ENCODE results near the gene GRB10.

Gene GRB10

DNA sequence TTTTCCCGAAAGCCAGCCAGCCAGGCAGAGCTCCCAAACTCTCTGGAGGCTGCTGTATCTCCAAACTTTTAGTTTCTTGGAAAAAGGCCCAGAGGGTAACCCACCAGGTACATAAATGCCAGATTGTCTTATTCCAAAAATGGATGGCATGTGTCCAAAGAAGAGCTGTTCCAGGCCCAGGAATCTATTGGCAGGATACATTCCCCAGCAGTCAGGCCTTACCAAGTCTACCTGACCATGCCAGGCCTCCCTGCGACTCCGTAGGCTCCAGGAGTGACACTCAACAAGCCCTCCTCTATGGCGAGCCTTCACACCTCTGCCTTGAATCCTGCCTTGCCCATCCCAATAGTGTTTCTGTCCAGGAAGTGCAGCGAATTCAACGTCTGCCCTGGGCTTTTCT is 95.6 kb downstream of the GRB10 start:
- TF ChIP-seq, protein P1, sequence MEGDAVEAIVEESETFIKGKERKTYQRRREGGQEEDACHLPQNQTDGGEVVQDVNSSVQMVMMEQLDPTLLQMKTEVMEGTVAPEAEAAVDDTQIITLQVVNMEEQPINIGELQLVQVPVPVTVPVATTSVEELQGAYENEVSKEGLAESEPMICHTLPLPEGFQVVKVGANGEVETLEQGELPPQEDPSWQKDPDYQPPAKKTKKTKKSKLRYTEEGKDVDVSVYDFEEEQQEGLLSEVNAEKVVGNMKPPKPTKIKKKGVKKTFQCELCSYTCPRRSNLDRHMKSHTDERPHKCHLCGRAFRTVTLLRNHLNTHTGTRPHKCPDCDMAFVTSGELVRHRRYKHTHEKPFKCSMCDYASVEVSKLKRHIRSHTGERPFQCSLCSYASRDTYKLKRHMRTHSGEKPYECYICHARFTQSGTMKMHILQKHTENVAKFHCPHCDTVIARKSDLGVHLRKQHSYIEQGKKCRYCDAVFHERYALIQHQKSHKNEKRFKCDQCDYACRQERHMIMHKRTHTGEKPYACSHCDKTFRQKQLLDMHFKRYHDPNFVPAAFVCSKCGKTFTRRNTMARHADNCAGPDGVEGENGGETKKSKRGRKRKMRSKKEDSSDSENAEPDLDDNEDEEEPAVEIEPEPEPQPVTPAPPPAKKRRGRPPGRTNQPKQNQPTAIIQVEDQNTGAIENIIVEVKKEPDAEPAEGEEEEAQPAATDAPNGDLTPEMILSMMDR (IDR thresholded peaks at IDR 0.05; ENCODE audit: low read depth, low read length, missing control alignments) = no peak
- DNase-seq (ENCODE audit: low read depth) = no peak

DNA sequence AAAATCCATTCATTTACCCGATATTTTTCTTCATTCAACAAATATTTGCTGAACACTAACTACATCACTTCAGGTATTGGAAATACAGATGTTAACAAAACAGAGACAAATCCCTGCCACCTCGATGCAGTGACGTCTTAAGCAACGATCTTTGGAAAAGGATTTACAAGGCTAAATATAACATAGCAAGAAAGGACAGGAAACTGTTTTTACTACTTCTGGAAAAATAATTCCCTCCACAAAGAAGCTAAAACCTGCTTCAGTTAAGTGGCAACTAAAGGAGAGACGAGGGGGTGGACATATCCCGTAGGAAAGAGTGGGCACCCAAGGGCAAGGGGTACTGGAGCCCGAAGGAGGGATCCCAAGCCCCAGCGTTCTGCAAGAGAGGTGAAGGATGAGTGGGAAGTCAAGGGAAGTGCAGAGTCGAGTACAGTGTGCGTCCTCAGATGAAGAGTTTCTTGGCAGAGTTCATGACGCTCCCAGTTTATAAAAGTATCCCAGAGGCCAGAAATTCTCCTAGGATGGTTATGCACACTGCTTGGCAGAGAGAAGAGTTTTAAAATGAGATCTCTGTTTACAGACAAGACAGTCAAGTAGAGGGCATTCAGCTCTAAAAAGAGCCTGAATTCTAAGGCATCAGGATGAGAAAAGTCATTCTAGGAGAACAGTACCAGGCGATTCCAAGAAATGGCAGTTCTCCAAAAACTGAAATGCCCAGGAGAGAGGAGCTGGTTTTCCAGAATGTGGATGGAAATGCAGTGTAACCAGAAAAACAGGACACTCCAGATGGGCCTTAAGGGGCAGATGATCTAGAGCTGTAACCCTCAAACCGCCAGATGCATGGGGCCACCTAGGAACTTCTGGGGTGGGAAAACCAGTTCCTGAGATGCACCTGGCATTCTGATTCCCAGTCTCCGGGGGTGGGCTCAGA is 97.3 kb downstream of the GRB10 start:
- DNase-seq (ENCODE audit: low read depth) = no peak
- TF ChIP-seq, protein P1 (IDR thresholded peaks at IDR 0.05; ENCODE audit: low read depth, low read length, missing control alignments) = no peak
- H3K4me3 ChIP-seq (ENCODE audit: low read depth, low read length) = no peak overlapping the region

More for the DNA sequence above, 95.6 kb downstream of the GRB10 start:
- H3K4me3 ChIP-seq (ENCODE audit: low read depth, low read length) = no peak overlapping the region

DNA sequence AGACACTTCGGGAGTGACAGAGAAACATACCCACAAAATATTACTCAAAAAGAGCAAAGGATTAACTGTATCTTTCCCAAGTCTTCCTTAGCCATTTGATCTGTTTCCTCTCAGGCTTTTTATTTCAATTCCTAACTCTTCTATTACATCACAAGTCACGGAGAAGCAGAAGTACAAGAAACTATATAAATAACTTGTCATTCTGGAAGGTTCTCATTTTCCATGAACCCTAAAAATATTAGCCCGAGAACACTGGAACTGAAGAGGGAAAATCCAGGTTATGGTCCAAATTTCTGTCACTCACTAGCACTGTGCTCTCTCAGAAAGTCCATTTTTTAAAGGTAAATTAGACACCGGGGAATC is 98.0 kb downstream of the GRB10 start:
- TF ChIP-seq, protein P1 (IDR thresholded peaks at IDR 0.05; ENCODE audit: low read depth, low read length, missing control alignments) = no peak
- H3K4me3 ChIP-seq (ENCODE audit: low read depth, low read length) = no peak overlapping the region
- DNase-seq (ENCODE audit: low read depth) = no peak

DNA sequence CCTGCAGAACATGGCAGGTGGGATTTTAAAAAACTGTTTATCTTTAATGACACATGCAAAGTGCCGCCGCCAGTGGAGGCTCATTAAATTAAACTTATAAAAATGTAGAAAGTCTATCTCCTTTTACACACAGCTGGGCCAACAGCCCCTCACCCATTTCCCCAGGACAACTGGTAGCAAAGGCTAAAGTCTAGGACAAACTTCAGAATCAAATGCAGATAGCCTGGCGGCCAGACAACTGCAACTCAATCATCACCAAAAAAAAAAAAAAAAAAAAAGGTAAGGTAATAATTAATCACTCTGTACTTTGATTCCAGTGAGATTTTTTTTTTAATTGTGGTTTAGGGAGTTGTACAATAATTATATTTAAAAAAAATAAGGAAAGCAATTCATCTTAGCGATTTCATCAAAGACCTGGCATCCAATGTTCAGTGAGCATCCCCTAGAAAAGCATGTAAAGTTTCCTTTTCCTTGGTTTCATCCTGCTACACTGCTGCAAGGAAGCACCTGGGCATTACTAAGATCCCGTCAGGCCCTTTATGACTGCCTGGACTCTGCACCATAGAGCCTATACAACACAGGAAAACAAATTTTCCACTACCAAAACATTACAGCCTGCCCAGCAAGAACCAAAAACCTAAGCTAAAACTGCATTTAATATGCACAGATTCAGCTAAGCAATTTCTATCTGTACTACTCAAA is 98.5 kb downstream of the GRB10 start:
- TF ChIP-seq, protein P1 (IDR thresholded peaks at IDR 0.05; ENCODE audit: low read depth, low read length, missing control alignments) = no peak
- H3K4me3 ChIP-seq (ENCODE audit: low read depth, low read length) = no peak overlapping the region

DNA sequence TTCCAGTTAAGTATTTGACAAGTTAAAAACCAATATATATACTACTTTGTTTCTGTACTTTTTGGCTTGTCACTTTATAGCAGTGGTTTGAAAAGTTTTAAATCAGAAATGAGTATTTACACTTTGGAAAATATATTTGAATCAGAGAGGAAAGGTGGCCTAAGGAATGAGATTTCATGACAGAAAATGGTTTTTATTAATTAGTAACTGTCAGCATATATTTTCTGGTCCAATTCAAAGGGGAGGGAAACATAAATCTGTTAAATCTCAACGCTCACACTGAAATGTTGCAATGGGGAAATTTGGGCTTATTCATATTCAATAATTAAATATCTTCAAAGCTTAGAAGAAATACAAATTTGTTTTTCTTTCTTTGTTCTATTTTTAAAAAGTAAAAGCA is 100.1 kb downstream of the GRB10 start:
- TF ChIP-seq, protein P1 (IDR thresholded peaks at IDR 0.05; ENCODE audit: low read depth, low read length, missing control alignments) = no peak
- no peak for DNase-seq (ENCODE audit: low read depth)
- H3K4me3 ChIP-seq (ENCODE audit: low read depth, low read length) = no peak overlapping the region

More for the DNA sequence above, 98.5 kb downstream of the GRB10 start:
- no peak for DNase-seq (ENCODE audit: low read depth)

DNA sequence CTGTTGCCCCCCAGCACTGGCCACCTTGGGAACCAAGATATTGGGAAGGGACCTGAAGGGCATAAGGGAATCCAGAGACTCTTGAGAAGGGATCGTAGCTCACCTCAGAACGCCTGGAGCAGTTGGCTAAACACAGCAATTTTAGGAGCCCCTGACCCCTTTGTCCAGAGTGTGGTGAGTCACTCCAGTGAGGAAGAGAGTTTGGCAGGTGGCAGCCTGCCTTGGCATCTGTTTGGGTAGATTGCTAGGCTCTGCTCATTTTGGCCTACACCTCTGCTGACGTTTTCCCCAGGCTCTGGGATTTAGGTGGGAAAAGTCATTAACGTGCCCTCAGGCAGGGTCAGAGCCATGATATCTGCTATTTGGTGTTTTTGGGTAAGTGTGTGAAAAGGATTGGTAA is 100.6 kb downstream of the GRB10 start:
- TF ChIP-seq, protein P1 (IDR thresholded peaks at IDR 0.05; ENCODE audit: low read depth, low read length, missing control alignments) = no peak
- no peak overlapping the region for H3K4me3 ChIP-seq (ENCODE audit: low read depth, low read length)
- no peak for DNase-seq (ENCODE audit: low read depth)

All from GM12864 (cell line).